ENCODE results near the gene ALDH1B1.

DNA sequence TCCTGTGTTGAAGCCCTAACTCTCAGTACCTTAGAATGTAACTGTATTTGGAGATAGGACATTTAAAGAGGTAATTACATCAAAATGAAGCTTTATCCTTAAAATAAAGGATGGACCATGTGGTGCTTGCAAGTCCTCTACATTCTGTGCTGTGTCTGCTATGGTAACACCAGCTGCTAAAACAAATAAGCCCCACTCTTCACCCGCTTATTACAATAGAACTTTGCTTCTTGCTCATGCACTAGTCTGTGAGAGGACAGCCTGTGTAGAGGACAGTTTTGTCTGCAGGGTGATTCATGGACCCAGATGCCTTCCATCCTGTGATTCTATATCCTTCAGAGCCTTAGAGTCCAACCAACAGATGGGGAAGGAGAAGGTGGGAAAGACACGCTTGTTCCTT, 44.2 kb downstream of the ALDH1B1 start:
- TF ChIP-seq CTCF (IDR thresholded peaks at IDR 0.05) (no peak), POLR2A (IDR thresholded peaks at IDR 0.05) (no peak)
